Measurements from ENCODE around the gene AICDA.
A peak's percentile ranks its signal among the peaks of the same experiment; 100 is the strongest.
"Not testable (repeated sequence)": the region's sequence is repeated elsewhere in the genome, so short reads cannot be mapped to it uniquely, and the experiment has no call there.

AICDA gene
- 0.07 to 2.2 (median 0.29) reads per million in 17 experiments for total RNA-seq

GRCh38 chr12:8612629-8613028 lies at the start of gene AICDA:
TSS of gene AICDA (minus strand) at chr12:8612859. CDS start at chr12:8612767, 92 bp downstream.
- DNase-seq: no peak

GRCh38 chr12:8661751-8662150 lies 49.1 kb upstream of the AICDA start:
- DNase-seq: no peak

- no peak for DNase-seq
Measured at GRCh38 chr12:8661016-8661415, 48.4 kb upstream of the AICDA start.

- no peak for DNase-seq
Measured at GRCh38 chr12:8658346-8658745, 45.7 kb upstream of the AICDA start.

GRCh38 chr12:8655421-8655820 lies 42.8 kb upstream of the AICDA start:
- no peak for DNase-seq

GRCh38 chr12:8648576-8649205 lies 36.0 kb upstream of the AICDA start:
- DNase-seq: no peak

GRCh38 chr12:8647968-8648367 lies 35.3 kb upstream of the AICDA start:
- DNase-seq: no peak

GRCh38 chr12:8644345-8645248 lies 31.9 kb upstream of the AICDA start:
- no peak for DNase-seq

GRCh38 chr12:8642775-8643174 lies 30.1 kb upstream of the AICDA start:
- no peak for DNase-seq

- DNase-seq: no peak
Measured at GRCh38 chr12:8639936-8640335, 27.3 kb upstream of the AICDA start.

GRCh38 chr12:8638951-8639350 lies 26.3 kb upstream of the AICDA start:
- no peak for DNase-seq

- DNase-seq: no peak
Measured at GRCh38 chr12:8637666-8638065, 25.0 kb upstream of the AICDA start.

GRCh38 chr12:8637244-8637643 lies 24.6 kb upstream of the AICDA start:
- no peak for DNase-seq

- no peak for DNase-seq
Measured at GRCh38 chr12:8636581-8636980, 23.9 kb upstream of the AICDA start.

- not testable (repeated sequence) for DNase-seq
Measured at GRCh38 chr12:8636007-8636346, 23.3 kb upstream of the AICDA start.

GRCh38 chr12:8635342-8636006 lies 22.8 kb upstream of the AICDA start:
- DNase-seq: not testable (repeated sequence)

- no peak for DNase-seq
Measured at GRCh38 chr12:8630131-8630530, 17.5 kb upstream of the AICDA start.

GRCh38 chr12:8629486-8630033 lies 16.9 kb upstream of the AICDA start:
- DNase-seq: peak; percentile 54 to 76 (median 68)

- no peak for DNase-seq
Measured at GRCh38 chr12:8628731-8629130, 16.1 kb upstream of the AICDA start.

- DNase-seq: not testable (repeated sequence)
Measured at GRCh38 chr12:8624750-8625149, 12.1 kb upstream of the AICDA start.

GRCh38 chr12:8622646-8623045 lies 10.0 kb upstream of the AICDA start:
- DNase-seq: no peak

GRCh38 chr12:8615206-8615605 lies 2.5 kb upstream of the AICDA start:
- DNase-seq: no peak

GRCh38 chr12:8613881-8614280 lies 1.2 kb upstream of the AICDA start:
- peak in 2 of 4 experiments; percentile 34 to 40 for DNase-seq

Measured in suppressor macrophage (primary cell).